Astrocyte of the hippocampus (primary cell): Measurements from ENCODE around the gene C6orf89.
"Not testable (repeated sequence)": the region's sequence is repeated elsewhere in the genome, so short reads cannot be mapped to it uniquely, and the experiment has no call there.

Source experiments
- DNase-seq: peaks from one replicate; pipeline ENCODE4 v3.0.0; 2011; ENCODE audit warnings: low read depth, low spot score

C6orf89 gene

DNA sequence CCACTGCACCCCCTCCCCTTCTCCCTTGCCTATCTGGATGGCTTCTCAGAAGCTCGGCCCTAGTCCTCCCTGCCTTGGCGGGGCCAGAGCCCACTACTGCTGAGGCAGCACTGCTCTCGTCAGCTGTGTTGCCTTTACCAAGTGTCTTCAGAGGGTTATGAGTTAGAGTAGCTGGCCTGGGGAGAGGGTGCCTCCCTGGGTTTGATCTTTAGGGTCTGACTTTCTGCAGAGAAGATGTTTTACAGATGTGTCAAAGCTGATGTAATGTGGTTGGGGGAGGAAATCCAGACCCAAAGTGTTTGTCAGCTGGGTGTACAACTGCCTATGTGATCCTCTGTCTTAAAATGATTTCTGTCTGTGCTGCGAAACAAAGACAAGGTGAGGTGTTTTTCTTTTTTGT, 38.4 kb downstream of the C6orf89 start:
- no peak for DNase-seq

DNA sequence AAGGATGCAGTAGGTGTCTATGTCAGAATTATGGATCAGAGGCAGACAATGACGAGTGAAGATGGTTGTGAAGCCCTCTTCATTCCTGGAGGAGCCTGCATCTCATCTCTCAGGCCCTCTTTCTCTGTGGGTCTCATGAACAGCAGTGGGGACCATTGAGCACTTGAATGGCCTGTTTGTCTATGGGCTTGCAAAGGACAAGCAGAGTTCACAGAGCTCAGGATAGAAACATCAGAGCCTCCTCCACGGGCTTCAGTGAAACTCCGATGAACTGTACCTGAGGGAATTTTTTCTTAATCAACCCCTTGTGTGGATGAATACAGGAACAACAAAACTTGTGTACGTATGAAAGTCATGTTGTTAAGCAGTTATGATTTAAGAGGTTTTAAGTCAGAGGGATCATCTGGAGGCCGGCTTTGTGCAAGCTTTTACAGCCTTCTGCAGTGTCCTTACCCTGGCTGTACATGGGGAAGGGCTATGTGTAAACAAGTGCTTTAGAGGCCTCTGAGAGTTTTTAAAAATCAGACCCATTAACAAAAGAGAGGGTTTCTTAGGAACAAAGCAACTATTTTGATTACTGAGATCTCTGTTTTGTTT, 39.1 kb downstream of the C6orf89 start:
- no peak for DNase-seq

DNA sequence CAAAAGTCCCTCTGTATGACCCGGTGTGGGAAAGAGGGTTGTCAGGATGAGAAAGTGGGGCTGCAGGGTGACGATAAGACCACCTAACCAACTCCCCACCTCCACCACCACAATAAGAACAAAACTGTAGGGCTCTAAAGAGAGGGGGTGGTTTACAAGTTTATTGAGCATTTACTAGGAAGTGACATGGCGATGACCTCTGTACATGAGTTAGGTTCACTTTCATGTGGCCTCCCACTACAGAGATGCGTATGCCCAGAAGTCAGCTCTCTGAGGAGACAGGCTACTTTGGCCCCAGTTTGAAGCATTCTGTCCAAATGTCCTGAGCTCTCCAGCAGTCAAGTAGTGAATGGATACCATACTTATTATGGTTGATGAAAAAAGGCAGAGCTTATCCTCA, 40.1 kb downstream of the C6orf89 start:
- DNase-seq, result no peak

DNA sequence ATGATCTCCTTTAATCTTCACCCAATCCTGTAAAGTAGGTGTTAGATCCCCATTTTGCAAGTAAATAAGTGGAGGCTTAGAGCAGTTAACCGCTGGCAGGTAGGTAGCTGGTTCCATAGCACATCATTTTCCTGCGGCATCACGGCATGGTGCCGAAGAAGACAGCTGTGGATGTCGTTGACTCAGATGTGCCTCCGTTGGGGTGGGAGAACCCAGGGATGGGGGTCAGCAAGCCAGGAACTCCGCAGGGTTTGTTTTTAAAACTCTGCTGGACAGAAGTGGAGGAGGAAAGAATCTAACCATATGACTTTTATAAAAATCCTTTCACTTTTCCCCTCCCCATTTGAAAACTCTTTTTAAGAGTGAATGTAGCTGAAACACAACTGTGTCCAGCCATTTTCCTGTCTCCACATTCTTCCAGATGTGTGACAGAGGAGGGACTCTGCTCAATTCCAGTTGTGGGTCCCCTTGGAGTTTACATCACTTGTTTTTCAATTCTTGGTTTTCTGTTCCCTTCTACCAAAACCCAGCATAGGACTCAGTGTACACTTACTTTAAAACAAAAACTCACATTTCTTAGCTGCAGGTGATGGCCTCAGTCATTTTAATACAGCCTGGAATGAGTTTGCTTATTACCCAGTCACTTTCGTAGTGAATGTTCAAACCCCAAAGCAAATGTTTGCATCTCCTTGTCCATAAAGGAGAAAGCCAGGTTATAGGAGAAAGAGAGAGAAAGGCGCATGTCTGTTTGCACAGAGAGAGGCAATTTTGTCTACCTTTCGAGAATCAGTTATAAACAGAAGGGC, 41.2 kb downstream of the C6orf89 start:
- no peak for DNase-seq

DNA sequence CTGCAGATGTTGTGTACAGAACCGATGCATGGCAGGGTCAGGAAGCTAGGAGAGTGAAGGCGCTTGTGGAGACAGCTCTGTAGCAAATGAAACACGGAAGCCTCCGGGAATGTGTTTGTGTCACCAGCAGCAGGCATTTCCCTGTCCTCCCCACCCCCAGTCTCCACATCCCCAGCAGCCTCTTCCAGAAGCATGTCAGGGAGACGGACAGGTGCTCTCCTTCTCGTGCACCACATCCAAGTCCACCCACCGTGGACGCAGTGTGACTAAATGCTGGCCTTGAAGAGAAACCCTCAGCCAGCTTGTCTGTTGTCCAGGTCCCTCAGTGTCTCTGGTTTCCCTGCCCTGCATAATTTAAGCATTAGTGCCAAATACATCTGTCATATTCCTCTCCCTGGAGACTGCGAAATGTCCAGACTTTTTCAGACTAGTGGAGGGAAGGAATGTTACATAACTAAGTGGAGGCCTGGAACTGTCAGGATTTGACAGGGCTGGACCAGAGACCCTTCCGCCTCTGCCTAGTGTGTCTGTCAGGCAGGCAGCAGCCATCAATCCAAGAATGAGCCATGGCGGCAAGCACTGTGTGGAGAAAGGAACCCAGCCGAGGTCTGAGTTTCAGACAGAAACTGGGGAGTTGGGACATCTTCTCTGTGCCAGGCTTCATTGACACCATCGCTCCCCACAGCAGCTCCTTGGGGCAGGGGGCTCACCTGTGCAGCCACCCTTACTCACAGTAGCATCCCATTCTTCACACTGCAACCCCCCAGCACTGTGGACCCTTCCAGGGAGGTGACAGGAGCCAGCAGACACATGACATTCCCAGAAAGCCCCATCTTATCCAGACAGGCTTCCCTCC, 42.2 kb downstream of the C6orf89 start:
- DNase-seq, result no peak

DNA sequence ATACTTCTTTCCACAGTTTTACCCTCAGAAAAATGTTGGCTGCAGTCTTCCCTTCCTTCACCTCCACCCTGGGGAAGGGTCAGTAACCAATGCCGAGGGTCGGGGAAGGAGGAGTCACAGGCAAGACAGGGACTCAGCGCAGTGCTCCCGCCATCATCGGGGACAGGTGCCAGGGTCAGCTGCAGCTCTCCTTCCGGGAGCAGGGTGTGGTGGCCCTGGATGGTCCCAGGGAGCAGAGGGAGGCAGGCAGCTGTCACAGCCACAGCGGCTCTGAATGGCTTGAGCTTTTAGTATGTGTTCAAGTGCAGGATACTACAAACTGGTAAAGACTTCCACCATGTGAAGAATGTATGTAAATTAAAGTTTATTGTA, 42.8 kb downstream of the C6orf89 start:
- no peak for DNase-seq

DNA sequence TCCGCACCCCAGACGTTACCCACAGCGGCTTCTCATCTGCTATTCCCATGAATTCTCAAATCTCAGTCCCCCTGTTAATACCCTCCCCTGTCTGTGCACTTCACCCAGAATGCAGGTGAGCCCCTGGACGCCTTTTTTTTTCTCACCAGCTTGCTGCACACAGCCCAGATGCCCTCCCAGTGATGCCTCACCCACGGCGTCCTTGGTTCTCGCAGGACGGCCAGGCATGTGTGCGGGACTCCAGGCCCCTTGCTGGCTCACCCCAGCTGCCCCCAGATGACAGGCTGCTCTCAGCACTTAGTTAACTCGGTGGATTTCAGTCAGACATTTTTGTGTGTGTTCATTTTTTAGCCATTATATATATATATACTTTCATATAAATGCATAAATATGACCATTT, 43.4 kb downstream of the C6orf89 start:
- DNase-seq, result no peak

DNA sequence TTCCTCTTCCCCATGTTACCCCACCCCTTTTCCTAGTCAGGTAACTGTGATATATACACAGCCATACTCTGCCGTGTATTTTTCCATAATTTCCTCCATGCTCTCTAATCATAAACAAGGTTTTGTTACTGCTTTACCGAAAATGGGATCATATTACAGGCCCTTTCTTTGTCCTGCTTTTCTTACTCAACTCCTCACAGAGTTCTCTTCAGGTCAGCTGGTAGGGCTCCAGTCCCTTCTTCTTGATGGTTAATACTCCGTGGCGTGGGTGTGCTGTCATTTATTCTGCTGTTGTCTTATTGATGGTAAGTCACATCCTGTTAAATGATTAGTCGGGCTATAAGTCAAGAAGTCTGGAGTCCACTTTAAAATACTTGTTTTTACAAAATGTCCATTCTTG, 43.9 kb downstream of the C6orf89 start:
- no peak for DNase-seq

DNA sequence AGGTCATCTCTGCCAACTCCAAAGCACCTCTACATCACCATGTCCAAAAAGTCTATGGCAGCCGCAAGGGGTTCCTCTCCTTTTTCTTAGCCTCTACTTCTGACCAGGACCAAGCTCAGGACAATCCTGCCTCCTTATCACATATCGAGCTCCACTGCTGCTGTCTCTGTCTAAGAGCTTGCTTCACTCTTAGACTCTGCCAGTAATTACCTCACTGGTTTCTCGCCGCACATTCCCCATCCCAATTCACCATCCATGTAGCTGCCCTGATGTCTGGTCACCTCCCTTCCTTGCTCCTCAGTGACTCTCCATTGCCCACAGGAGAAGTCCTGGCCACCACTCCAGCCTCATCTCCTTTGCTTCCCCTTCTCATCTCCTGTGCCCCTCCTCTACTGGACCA, 44.7 kb downstream of the C6orf89 start:
- no peak for DNase-seq

DNA sequence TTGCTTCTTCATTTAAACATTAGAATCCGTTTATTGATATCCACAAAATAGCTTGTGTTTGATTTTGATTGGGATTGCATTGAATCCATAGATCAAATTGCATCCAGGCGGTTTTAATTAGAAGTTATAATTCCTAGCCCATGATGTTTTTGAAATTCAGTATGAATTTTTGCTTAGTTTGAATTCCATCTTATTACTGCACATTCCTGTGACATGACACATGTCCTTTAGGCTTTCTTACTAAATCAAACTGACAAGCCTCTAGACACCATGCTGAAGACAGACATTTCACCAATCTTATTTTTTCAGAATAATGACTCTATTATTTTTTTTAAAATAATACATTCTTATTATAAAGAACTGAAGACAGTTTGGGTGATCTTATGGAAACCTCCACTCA, 47.4 kb downstream of the C6orf89 start:
- no peak for DNase-seq

DNA sequence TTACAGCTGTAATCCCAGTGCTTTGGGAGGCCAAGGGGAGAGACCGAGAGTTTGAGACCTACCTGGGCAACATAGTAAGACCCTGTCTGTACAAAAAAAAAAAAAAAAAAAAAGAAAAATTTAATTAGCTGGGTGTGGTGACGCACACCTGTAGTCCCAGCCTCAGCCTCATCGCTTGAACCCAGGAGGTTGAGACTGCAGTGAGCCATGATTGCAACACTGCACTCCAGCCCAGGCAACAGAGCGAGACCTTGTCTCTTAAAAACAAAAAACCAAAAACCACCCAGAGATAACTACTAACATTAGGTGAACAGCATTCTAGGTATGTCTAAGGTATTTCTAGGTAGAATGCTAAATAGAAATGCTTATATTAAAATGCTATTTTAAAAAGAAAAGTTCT, 47.8 kb downstream of the C6orf89 start:
- DNase-seq, result no peak

DNA sequence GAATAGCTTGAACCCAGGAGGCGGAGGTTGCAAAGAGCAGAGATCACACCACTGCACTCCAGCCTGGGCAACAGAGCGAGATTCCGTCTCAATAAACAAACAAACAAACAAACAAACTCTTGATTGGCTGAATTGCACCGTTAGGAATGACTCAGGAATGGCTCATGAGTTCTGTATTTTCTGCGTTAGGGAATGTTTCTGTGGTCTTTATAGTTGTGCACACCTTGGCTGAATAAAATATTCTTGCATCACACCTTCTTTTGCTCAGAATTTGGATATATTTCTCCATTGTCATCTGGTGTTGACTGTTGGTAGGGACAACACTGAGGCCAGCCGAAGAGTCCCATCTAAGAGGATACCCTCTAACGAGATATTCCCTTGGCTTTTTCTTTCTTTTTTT, 49.1 kb downstream of the C6orf89 start:
- no peak for DNase-seq

DNA sequence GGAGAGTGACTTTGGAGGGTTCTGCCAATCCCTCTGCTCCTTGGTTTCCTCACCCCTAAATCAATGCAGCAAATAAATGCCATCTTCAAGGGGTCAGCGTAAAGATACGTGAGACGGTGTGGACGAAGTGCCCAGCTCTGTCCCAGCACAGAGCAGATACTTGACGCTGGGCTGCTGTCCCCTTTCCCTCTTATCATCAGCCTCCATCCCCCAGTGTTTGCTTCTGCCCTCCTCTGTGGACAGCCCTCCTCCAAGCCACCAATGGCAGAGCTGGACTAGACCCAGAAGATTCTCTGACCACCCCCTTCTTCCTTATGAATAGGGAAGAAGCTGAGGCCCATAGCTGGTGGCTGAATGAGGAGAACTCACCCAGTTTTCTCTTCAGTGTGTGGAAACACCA, 51.1 kb downstream of the C6orf89 start:
- no peak for DNase-seq

DNA sequence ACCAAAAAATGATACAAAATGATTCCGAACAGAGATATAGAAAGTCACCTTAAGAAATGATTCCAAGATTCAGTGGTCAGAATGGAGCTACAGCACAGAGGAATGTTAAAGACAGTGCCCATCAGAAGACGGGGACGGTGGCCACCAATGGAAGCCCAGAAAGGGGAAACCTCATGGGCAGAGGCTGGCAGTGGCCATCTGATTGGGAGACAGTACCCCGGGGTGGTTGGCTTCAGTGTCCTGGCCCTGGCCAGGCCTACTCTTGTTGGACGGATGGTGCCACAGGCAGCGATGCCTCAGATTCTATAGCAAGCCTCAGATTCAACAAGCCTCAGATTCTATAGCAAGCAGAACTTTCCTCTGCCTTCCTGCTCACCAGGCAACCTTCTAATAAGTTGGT, 52.1 kb downstream of the C6orf89 start:
- no peak for DNase-seq

DNA sequence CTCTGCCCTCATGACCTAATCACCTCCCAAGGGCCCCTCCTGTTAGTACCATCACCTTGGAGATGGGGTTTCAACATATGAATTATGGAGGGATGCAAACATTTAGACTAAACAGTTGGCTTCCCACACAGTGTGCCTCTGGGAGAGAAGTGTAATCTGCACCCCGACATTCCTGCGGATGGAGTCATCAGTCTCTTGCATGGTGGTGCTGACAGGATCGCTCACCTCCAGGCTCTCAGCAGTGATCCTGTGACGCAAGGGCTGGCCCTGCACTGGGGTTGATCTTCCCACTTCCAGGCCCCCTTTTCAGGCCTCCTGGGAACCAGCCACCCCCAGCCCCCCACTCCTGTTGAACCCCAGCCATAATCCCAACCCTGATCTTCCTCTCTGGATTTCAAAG, 52.8 kb downstream of the C6orf89 start:
- DNase-seq, result peak; percentile 48

DNA sequence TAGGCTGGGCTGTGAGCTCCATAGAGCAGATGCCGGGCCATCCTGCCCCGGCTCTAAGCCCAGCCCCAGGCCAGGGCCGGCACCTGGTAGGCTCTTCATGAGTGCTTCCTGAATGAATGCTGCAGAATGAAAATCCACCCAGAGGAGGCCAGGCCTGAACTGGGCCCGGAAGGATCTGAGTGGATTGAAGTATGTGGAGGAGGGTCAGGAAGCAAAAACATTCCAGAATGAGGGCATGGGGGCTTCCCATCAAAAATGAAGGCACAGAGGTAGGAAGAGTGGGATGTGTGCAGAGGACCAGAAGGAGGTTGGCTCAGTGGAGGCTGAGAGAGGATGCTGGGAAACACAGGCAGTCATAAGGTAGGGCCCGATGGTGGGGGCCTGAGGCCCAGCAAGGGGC, 53.3 kb downstream of the C6orf89 start:
- DNase-seq, result not testable (repeated sequence)

DNA sequence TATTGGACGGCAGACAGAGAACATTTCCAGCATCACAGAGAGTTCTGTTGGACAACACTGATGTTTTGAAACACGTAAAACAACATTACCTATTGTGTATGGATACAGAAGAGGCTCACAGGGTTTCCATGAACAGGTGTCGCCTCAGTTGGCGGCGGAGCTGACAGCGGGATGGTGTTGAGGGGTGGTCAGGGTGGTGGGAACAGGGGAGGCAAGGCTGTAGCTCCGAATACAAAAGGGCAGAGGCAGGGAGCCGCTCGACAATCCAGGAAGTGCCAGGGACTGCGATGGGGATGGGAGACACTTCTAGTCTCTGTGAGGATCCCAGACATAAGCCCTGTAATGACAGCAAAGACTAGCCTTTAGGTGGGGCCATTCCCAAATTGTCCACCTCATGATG, 54.3 kb downstream of the C6orf89 start:
- DNase-seq, result no peak

DNA sequence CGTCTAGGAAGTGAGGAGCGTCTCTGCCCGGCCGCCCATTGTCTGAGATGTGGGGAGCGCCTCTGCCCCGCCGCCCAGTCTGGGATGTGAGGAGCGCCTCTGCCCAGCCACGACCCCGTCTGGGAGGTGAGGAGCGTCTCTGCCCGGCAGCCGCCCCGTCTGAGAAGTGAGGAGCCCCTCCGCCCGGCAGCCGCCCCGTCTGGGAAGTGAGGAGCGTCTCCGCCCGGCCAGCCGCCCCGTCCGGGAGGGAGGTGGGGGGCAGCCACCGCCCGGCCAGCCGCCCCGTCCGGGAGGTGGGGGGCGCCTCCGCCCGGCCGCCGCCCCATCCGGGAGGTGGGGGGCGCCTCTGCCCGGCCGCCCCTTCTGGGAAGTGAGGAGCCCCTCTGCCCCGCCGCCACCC, 55.8 kb downstream of the C6orf89 start:
- DNase-seq, result not testable (repeated sequence)

DNA sequence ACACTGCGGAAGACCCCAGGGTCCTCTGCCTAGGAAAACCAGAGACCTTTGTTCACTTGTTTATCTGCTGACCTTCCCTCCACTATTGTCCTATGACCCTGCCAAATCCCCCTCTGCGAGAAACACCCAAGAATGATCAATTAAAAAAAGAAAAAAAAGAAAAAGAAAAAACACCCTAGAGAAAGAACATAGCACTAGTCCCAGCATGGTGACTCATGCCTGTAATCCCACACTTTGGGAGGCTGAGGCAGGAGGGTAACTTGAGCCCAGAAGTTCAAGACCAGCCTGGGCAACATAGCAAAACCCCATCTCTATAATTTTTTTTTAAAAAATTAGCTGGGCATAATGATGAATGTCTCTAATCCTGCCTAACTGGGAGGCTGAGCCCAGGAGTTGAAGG, 56.6 kb downstream of the C6orf89 start:
- DNase-seq, result not testable (repeated sequence)

DNA sequence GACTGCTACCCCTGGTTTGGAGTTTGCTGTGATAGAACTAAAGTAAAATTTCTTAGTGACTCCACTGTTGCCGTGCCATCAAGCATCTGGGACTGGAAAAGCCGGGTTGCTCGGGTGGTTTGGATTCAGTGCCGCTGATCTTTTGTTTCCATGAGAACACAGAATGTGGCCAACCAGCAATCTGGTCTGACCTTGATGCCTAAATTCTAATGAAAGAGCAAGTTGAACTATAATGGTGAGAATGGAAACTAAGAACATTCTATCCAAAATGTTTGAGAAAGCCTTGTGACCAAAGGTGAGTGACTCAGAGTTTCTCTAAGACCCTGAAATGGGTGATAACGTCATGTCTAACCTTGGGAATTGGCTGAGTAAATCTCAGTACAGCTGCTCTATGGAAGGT, 58.9 kb downstream of the C6orf89 start:
- no peak for DNase-seq

DNA sequence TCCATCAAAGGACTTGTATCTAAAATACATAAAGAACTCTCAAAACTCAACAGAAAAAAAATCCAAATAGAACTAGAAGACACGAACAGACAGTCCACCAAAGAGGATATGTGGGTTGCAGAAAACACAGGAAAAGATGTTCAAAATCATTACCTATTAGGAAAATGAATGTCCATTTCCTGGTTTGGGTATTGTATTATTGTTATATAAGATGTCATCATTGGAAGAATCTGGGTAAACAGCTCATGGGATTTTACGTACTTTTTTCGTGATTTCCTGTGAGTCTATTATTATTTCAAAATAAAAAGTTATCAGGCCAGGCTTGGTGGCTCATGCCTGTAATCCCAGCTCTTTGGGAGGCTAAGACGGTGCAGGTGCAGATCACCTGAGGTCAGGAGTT, 59.5 kb downstream of the C6orf89 start:
- DNase-seq, result no peak

DNA sequence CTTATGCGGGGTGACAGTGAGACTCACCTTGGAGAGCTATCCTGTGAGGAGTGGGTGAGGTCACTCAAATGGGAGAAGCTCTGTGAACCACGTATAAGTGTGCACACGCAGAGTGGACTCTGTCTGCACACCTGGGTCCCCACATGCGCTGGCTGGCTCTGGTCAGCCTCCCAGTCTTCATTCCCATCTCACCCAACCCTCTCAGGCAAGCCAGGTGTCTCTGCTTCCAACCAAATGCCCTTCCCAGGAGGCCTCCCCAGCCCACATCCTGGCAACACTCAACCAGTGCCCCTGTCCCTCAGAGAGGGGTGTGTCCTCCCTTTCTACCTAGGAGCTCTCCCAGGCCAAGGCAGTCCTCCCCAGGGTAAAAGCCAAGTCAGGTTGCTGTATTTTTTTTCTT, 60.8 kb downstream of the C6orf89 start:
- no peak for DNase-seq
